GM23338 (cell line): ENCODE data around the gene ATP10A. TPM values are rescaled to one million over a fixed set of nuclear protein-coding genes. Genes with fewer than 3 reads are reported as not detected.
A peak's percentile ranks its signal among the peaks of the same experiment; 100 is the strongest.

Experiments used
- ATAC-seq: fragments of 200-7000 bp; cut with Tn5 transposase; 3 replicates; pipeline ENCODE4 v1.9.1; 2020
- DNase-seq: peaks from one replicate; pipeline ENCODE4 v3.0.0-alpha.2; 2015; ENCODE audit warnings: low spot score
- H2AFZ ChIP-seq: fragments of 200-600 bp; sonication (generic); 2 replicates; pipeline ENCODE4 v1.8.0; 2016; ENCODE audit warnings: antibody characterized with exemption, mild to moderate bottlenecking, moderate library complexity
- H3F3A ChIP-seq: fragments of 200-600 bp; sonication (generic); replicated peaks from 2 replicates; pipeline ENCODE4 v1.8.0; 2017; ENCODE audit warnings: antibody characterized with exemption, mixed run types, low read depth
- H3K27ac ChIP-seq: fragments of 200-600 bp; sonication (generic); 2 replicates; pipeline ENCODE4 v1.6.1; 2016; ENCODE audit warnings: low read depth
- H3K27me3 ChIP-seq: fragments of 200-600 bp; sonication (generic); 2 replicates; pipeline ENCODE4 v1.8.0; 2016; ENCODE audit warnings: mild to moderate bottlenecking, mixed run types, moderate library complexity; ENCODE audit not compliant: insufficient read depth
- H3K36me3 ChIP-seq: fragments of 200-600 bp; sonication (generic); 2 replicates; pipeline ENCODE4 v1.8.0; 2016; ENCODE audit warnings: mild to moderate bottlenecking; ENCODE audit not compliant: insufficient read depth
- H3K4me1 ChIP-seq: fragments of 200-600 bp; sonication (generic); 2 replicates; pipeline ENCODE4 v1.8.0; 2016; ENCODE audit warnings: mild to moderate bottlenecking, moderate library complexity; ENCODE audit not compliant: insufficient read depth
- H3K4me2 ChIP-seq: fragments of 200-600 bp; sonication (generic); 2 replicates; pipeline ENCODE4 v1.7.1; 2017; ENCODE audit warnings: mixed run types
- H3K4me3 ChIP-seq: fragments of 200-600 bp; sonication (generic); 2 replicates; pipeline ENCODE4 v1.6.1; 2016; ENCODE audit warnings: mixed run types
- H3K79me2 ChIP-seq: fragments of 200-600 bp; sonication (generic); replicated peaks from 2 replicates; pipeline ENCODE4 v1.8.0; 2017; ENCODE audit warnings: mild to moderate bottlenecking; ENCODE audit not compliant: insufficient read depth
- H3K9me2 ChIP-seq: fragments of 200-600 bp; sonication (generic); 2 replicates; pipeline ENCODE4 v1.8.0; 2017; ENCODE audit not compliant: insufficient read depth
- H4K20me1 ChIP-seq: fragments of 200-600 bp; sonication (generic); replicated peaks from 2 replicates; pipeline ENCODE4 v1.8.0; 2017; ENCODE audit warnings: mild to moderate bottlenecking; ENCODE audit not compliant: insufficient read depth
- H3K27ac Mint-ChIP-seq: 2 replicates; pipeline ENCODE4 v1.8.0; 2020; ENCODE audit warnings: inconsistent platforms, mild to moderate bottlenecking, moderate library complexity, mixed read lengths
- H3K27me3 Mint-ChIP-seq: 3 replicates; pipeline ENCODE4 v1.8.0; 2022; ENCODE audit warnings: low read depth, mild to moderate bottlenecking, moderate library complexity, mixed read lengths, inconsistent platforms; ENCODE audit not compliant: insufficient read depth, poor library complexity
- H3K36me3 Mint-ChIP-seq: 3 replicates; pipeline ENCODE4 v1.8.0; 2021; ENCODE audit warnings: low read depth, mild to moderate bottlenecking, inconsistent platforms, moderate library complexity, mixed read lengths
- H3K4me1 Mint-ChIP-seq: 3 replicates; pipeline ENCODE4 v1.8.0; 2020; ENCODE audit warnings: mild to moderate bottlenecking, inconsistent platforms, mixed read lengths
- H3K4me3 Mint-ChIP-seq: 3 replicates; pipeline ENCODE4 v1.8.0; 2021; ENCODE audit warnings: moderate library complexity, mild to moderate bottlenecking, inconsistent platforms, mixed read lengths
- H3K9me3 Mint-ChIP-seq: 3 replicates; pipeline ENCODE4 v1.8.0; 2020; ENCODE audit warnings: moderate library complexity, mild to moderate bottlenecking, inconsistent platforms, mixed read lengths
- CREB1 ChIP-seq: fragments of 250-450 bp; sonication (Bioruptor Pico); IDR thresholded peaks from 2 replicates; pipeline ENCODE4 v1.5.0; 2020; ENCODE audit warnings: low read depth, mild to moderate bottlenecking, moderate library complexity
- EZH2 ChIP-seq: fragments of 200-600 bp; sonication (generic); IDR thresholded peaks from one replicate; pipeline ENCODE4 v1.8.0; 2017; ENCODE audit warnings: antibody characterized with exemption, mild to moderate bottlenecking, low read depth; ENCODE audit not compliant: unreplicated experiment
- JUNB ChIP-seq: IDR thresholded peaks from one replicate; pipeline ENCODE4 v1.6.1; 2016; ENCODE audit warnings: antibody characterized with exemption; ENCODE audit not compliant: unreplicated experiment
- NANOG ChIP-seq: IDR thresholded peaks from 2 replicates; pipeline ENCODE4 v1.6.1; 2016; ENCODE audit warnings: antibody characterized with exemption, borderline replicate concordance
- ZNF331 ChIP-seq: fragments of 250-450 bp; sonication (Bioruptor Pico); IDR thresholded peaks from 2 replicates; pipeline ENCODE4 v1.5.0; 2020; ENCODE audit warnings: low read depth, mild to moderate bottlenecking, moderate library complexity
- polyA plus RNA-seq: library from polyadenylated mRNA; unstranded; fragments of >200 nt; fragmentation: Nextera tagmentation; extraction: Ambion mirVana; gene quantifications from 2 replicates; pipeline ENCODE4 v1.2.1, GENCODE V29; 2016
- total RNA-seq: library from RNA; depleted of rRNA; stranded (reverse); fragments of >200 nt; shearing (Covaris generic); gene quantifications from 2 replicates; pipeline ENCODE4 v1.2.3, GENCODE V29; 2014
- TF ChIP-seq, protein P1 (sequence below): fragments of 250-450 bp; sonication (Bioruptor Pico); IDR thresholded peaks from 2 replicates; pipeline ENCODE4 v1.5.0; 2020; ENCODE audit warnings: mild to moderate bottlenecking, moderate library complexity
- TF ChIP-seq, protein P2 (sequence below): IDR thresholded peaks from 2 replicates; pipeline ENCODE4 v1.6.1; 2016; ENCODE audit warnings: antibody characterized with exemption

The ATP10A gene
- total and polyA plus RNA-seq, 2 experiments from 2014 or later = 0.36 to 5.6 TPM

DNA sequence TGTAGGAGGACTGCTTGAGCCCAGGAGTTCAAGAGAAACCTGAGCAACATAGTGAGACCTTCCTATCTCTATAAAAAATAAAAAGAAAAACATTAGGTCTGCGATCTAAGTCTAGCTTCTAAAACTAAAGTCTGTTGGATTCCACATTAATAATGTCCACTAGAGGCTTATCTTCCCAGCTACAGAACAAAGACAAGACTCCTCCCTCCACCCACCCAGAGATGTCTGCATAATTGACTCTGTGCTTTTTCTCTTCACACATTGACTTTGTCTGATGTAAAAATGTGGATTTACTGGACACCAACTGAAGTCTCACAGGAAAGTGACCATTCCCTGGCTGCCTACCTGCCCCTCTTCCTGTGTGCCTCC, 91.8 kb downstream of the ATP10A start (continued):
- TF ChIP-seq, protein P1, sequence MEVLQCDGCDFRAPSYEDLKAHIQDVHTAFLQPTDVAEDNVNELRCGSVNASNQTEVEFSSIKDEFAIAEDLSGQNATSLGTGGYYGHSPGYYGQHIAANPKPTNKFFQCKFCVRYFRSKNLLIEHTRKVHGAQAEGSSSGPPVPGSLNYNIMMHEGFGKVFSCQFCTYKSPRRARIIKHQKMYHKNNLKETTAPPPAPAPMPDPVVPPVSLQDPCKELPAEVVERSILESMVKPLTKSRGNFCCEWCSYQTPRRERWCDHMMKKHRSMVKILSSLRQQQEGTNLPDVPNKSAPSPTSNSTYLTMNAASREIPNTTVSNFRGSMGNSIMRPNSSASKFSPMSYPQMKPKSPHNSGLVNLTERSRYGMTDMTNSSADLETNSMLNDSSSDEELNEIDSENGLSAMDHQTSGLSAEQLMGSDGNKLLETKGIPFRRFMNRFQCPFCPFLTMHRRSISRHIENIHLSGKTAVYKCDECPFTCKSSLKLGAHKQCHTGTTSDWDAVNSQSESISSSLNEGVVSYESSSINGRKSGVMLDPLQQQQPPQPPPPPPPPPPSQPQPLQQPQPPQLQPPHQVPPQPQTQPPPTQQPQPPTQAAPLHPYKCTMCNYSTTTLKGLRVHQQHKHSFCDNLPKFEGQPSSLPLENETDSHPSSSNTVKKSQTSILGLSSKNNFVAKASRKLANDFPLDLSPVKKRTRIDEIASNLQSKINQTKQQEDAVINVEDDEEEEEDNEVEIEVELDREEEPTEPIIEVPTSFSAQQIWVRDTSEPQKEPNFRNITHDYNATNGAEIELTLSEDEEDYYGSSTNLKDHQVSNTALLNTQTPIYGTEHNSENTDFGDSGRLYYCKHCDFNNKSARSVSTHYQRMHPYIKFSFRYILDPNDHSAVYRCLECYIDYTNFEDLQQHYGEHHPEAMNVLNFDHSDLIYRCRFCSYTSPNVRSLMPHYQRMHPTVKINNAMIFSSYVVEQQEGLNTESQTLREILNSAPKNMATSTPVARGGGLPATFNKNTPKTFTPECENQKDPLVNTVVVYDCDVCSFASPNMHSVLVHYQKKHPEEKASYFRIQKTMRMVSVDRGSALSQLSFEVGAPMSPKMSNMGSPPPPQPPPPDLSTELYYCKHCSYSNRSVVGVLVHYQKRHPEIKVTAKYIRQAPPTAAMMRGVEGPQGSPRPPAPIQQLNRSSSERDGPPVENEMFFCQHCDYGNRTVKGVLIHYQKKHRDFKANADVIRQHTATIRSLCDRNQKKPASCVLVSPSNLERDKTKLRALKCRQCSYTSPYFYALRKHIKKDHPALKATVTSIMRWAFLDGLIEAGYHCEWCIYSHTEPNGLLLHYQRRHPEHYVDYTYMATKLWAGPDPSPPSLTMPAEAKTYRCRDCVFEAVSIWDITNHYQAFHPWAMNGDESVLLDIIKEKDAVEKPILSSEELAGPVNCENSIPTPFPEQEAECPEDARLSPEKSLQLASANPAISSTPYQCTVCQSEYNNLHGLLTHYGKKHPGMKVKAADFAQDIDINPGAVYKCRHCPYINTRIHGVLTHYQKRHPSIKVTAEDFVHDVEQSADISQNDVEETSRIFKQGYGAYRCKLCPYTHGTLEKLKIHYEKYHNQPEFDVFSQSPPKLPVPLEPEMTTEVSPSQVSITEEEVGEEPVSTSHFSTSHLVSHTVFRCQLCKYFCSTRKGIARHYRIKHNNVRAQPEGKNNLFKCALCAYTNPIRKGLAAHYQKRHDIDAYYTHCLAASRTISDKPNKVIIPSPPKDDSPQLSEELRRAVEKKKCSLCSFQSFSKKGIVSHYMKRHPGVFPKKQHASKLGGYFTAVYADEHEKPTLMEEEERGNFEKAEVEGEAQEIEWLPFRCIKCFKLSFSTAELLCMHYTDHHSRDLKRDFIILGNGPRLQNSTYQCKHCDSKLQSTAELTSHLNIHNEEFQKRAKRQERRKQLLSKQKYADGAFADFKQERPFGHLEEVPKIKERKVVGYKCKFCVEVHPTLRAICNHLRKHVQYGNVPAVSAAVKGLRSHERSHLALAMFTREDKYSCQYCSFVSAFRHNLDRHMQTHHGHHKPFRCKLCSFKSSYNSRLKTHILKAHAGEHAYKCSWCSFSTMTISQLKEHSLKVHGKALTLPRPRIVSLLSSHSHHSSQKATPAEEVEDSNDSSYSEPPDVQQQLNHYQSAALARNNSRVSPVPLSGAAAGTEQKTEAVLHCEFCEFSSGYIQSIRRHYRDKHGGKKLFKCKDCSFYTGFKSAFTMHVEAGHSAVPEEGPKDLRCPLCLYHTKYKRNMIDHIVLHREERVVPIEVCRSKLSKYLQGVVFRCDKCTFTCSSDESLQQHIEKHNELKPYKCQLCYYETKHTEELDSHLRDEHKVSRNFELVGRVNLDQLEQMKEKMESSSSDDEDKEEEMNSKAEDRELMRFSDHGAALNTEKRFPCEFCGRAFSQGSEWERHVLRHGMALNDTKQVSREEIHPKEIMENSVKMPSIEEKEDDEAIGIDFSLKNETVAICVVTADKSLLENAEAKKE = no peak
- no peak for TF ChIP-seq NANOG
- no peak for TF ChIP-seq CREB1 (CRISPR knock-in tag)

DNA sequence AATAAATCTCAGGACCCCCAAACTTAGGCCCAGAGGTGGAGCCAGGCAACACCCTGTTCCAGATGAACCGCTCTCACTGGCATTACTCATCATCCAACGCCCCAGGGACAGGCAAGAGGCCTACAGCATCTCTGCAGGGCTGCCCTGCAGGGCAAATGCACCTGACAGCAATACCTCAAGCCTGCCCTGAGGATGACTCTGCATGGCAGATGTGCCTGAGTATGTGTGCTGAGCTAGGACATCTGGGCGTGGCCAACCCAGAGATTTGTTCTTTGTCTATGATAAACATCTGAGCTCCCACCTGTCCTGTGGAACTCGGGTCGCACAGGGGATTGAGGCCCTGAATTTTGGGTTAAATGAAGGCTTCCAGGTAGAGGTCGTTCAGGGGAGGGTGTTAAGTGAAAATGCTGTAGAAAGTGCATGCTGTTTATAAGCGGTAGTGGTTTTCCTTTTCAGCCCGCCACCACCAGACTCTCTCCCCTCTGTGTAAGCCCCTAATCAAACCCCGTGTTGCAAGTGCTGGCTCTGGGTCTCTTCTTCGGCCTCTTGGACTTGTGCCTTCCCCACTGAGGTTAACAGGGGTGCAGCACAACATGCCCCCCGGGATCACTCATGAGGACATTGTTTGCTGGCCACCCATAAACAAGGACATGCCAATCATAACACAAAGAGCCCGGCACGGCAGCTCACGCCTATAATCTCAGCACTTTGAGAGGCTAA, 92.3 kb downstream of the ATP10A start:
- Histone ChIP-seq H2AFZ (peak overlapping the region; percentile 38; the same call in 1 of the 2 replicates), H3K79me2 (no peaks in the 10 kb centered on the region), H3K4me2 (no peak overlapping the region), H3K4me1 (0 out of 2 replicates have a peak, but pooled peaks cover 8% of the 10 kb centered on the region), H4K20me1 (no peaks in the 10 kb centered on the region), H3K9me2 (no peaks in the 10 kb centered on the region), H3K27ac (no peak overlapping the region), H3K36me3 (no peaks in the 10 kb centered on the region), H3F3A (no peaks in the 10 kb centered on the region), H3K4me3 (no peak overlapping the region), H3K27me3 (no peaks in the 10 kb centered on the region)
- H3K9me3 Mint-ChIP-seq = 0 out of 3 replicates have a peak, but pooled peaks cover under 1% of the 10 kb centered on the region
- H3K27me3 Mint-ChIP-seq = peaks cover 1% of the 10 kb centered on the region
- no peak for ATAC-seq
- no peak for DNase-seq
- 0 out of 3 replicates have a peak, but pooled peaks cover under 1% of the 10 kb centered on the region for H3K36me3 Mint-ChIP-seq
- H3K4me3 Mint-ChIP-seq = no peak overlapping the region
- no peak overlapping the region for H3K27ac Mint-ChIP-seq
- H3K4me1 Mint-ChIP-seq = peaks cover 19% of the 10 kb centered on the region
- TF ChIP-seq, protein P2, sequence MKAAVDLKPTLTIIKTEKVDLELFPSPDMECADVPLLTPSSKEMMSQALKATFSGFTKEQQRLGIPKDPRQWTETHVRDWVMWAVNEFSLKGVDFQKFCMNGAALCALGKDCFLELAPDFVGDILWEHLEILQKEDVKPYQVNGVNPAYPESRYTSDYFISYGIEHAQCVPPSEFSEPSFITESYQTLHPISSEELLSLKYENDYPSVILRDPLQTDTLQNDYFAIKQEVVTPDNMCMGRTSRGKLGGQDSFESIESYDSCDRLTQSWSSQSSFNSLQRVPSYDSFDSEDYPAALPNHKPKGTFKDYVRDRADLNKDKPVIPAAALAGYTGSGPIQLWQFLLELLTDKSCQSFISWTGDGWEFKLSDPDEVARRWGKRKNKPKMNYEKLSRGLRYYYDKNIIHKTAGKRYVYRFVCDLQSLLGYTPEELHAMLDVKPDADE = no peak
- TF ChIP-seq JUNB (no peak), EZH2 (no peak), CREB1 (CRISPR knock-in tag) (no peak), NANOG (no peak), ZNF331 (no peak)
- TF ChIP-seq, protein P1 = no peak
